DMS 273 treated with DMSO at 0.1 percent for 48 hours (cell line): ENCODE results near the gene MAPK8IP2.
A peak's percentile ranks its signal among the peaks of the same experiment; 100 is the strongest.
"Not testable (repeated sequence)": the region's sequence is repeated elsewhere in the genome, so short reads cannot be mapped to it uniquely, and the experiment has no call there.

Source experiments
- DNase-seq: peaks from one replicate; lab custom pipeline; 2025; lab: John Stamatoyannopoulos, UW

Gene MAPK8IP2

GRCh38 chr22:50612528-50613221, 12.1 kb downstream of the MAPK8IP2 start:
- no peak for DNase-seq

- DNase-seq: no peak
Measured at GRCh38 chr22:50613291-50613981, 12.8 kb downstream of the MAPK8IP2 start.

GRCh38 chr22:50614296-50614695, 13.7 kb downstream of the MAPK8IP2 start:
- not testable (repeated sequence) for DNase-seq

- DNase-seq: no peak
Measured at GRCh38 chr22:50620593-50621355, 20.2 kb downstream of the MAPK8IP2 start.

- DNase-seq: no peak
Measured at GRCh38 chr22:50621356-50621880, 20.8 kb downstream of the MAPK8IP2 start.

- no peak for DNase-seq
Measured at GRCh38 chr22:50621948-50622722, 21.5 kb downstream of the MAPK8IP2 start.

GRCh38 chr22:50622723-50623327, 22.2 kb downstream of the MAPK8IP2 start:
- no peak for DNase-seq

- no peak for DNase-seq
Measured at GRCh38 chr22:50624347-50625130, 23.9 kb downstream of the MAPK8IP2 start.

- DNase-seq: no peak
Measured at GRCh38 chr22:50625131-50625567, 24.6 kb downstream of the MAPK8IP2 start.

- no peak for DNase-seq
Measured at GRCh38 chr22:50625568-50626313, 25.1 kb downstream of the MAPK8IP2 start.

- DNase-seq: no peak
Measured at GRCh38 chr22:50626314-50626849, 25.8 kb downstream of the MAPK8IP2 start.

- DNase-seq: no peak
Measured at GRCh38 chr22:50626850-50627641, 26.5 kb downstream of the MAPK8IP2 start.

- DNase-seq: peak; percentile 24
Measured at GRCh38 chr22:50627642-50628542, 27.3 kb downstream of the MAPK8IP2 start, which contains the start of gene ARSA. TSS of gene ARSA (minus strand) at chr22:50628152. CDS start at chr22:50627779, 373 bp downstream.

GRCh38 chr22:50628543-50629134, 28.0 kb downstream of the MAPK8IP2 start:
- DNase-seq: no peak

- no peak for DNase-seq
Measured at GRCh38 chr22:50630376-50630775, 29.8 kb downstream of the MAPK8IP2 start.

- DNase-seq: no peak
Measured at GRCh38 chr22:50633086-50633485, 32.5 kb downstream of the MAPK8IP2 start.

- DNase-seq: no peak
Measured at GRCh38 chr22:50633771-50634170, 33.2 kb downstream of the MAPK8IP2 start.
